A549 (cell line): Measurements from ENCODE around the gene KIF27.

Source experiments
- CHD2 ChIP-seq: fragments of 150-350 bp; IDR thresholded peaks from 2 replicates; pipeline ENCODE4 v1.6.1; 2014; ENCODE audit warnings: low read length; ENCODE audit not compliant: partially characterized antibody
- CTCF ChIP-seq: fragments of >200 bp; sonication (Bioruptor Twin); formaldehyde crosslinking; IDR thresholded peaks from 3 replicates; pipeline ENCODE4 v1.5.1; 2016
- EP300 ChIP-seq, 2 experiments: fragments of >200 bp; sonication (Bioruptor Twin); formaldehyde crosslinking; IDR thresholded peaks; 2 replicates in 1 of 2; 3 replicates in 1 of 2; pipeline ENCODE4 v1.6.1; 2016 to 2017
- FOSB ChIP-seq: fragments of 250-450 bp; sonication (Bioruptor Pico); IDR thresholded peaks from 2 replicates; pipeline ENCODE4 v1.5.0; 2020; ENCODE audit warnings: mild to moderate bottlenecking, moderate library complexity
- GATA3 ChIP-seq: IDR thresholded peaks from 2 replicates; pipeline ENCODE4 v1.6.1; 2012; ENCODE audit warnings: borderline replicate concordance
- JUN ChIP-seq, 2 experiments: fragments of >200 bp; sonication (Bioruptor Twin); formaldehyde crosslinking; IDR thresholded peaks; 2 replicates in 1 of 2; 3 replicates in 1 of 2; pipeline ENCODE4 v1.6.1; 2016 to 2017
- KDM5A ChIP-seq: fragments of 200-600 bp; sonication (generic); IDR thresholded peaks from 2 replicates; pipeline ENCODE4 v1.6.1; 2016; ENCODE audit warnings: antibody characterized with exemption, mild to moderate bottlenecking
- MAFK ChIP-seq: fragments of 450-650 bp; IDR thresholded peaks from 2 replicates; pipeline ENCODE4 v1.6.1; 2014; ENCODE audit not compliant: partially characterized antibody
- POLR2A ChIP-seq: IDR thresholded peaks from 2 replicates; pipeline ENCODE4 v1.6.1; 2012; ENCODE audit warnings: mild to moderate bottlenecking, low read length
- RARB ChIP-seq: fragments of 250-450 bp; sonication (Bioruptor Pico); IDR thresholded peaks from 2 replicates; pipeline ENCODE4 v1.8.0; 2021; ENCODE audit warnings: mild to moderate bottlenecking, moderate library complexity
- REST ChIP-seq: fragments of 200-600 bp; sonication (generic); IDR thresholded peaks from 2 replicates; pipeline ENCODE4 v1.6.1; 2016; ENCODE audit warnings: antibody characterized with exemption, mild to moderate bottlenecking, moderate library complexity
- RFX5 ChIP-seq: fragments of 450-650 bp; IDR thresholded peaks from 2 replicates; pipeline ENCODE4 v1.7.1; 2014; ENCODE audit warnings: antibody characterized with exemption, mild to moderate bottlenecking, moderate library complexity

GRCh38 chr9:83965350-83966208, 44.3 kb upstream of the KIF27 start:
- no peak for TF ChIP-seq MAFK
- no peak for TF ChIP-seq CTCF
- TF ChIP-seq CHD2: no peak
- TF ChIP-seq EP300 (IDR thresholded peaks at IDR 0.05): no peak
- no peak; the same call in 1 of the 2 replicates for TF ChIP-seq RARB (CRISPR knock-in tag)
- TF ChIP-seq FOSB: peak; percentile 23
- TF ChIP-seq JUN (IDR thresholded peaks at IDR 0.05): no peak
- no peak for TF ChIP-seq REST
- TF ChIP-seq POLR2A: no peak
- no peak for TF ChIP-seq KDM5A
- no peak for TF ChIP-seq RFX5
- TF ChIP-seq GATA3: no peak
